Activated T-cell treated with anti-CD3 and anti-CD28 coated beads, Interleukin-2, amount 50 U/mL, for 72 hours (primary cell): ENCODE results near the gene AMFR. TPM values are rescaled to one million over a fixed set of nuclear protein-coding genes. Genes with fewer than 3 reads are reported as not detected.
A peak's percentile ranks its signal among the peaks of the same experiment; 100 is the strongest.

Source experiments
- ATAC-seq, 2 donors: fragments of 150-1000 bp; cut with Tn5 transposase; replicated peaks in 1 of 2; 2 replicates each; pipeline ENCODE4 v1.10.0; 2021; ENCODE audit warnings: moderate library complexity in 2 of 2, mild to moderate bottlenecking in 1 of 2
- DNase-seq, 2 donors: peaks; one replicate each; pipeline ENCODE4 v3.0.0; 2021 to 2022; ENCODE audit warnings: mixed read lengths in 1 of 2
- H3K27ac Mint-ChIP-seq: one replicate; pipeline ENCODE4 v1.8.0; 2022; ENCODE audit warnings: mild to moderate bottlenecking, moderate library complexity, mixed read lengths
- H3K27me3 Mint-ChIP-seq: one replicate; pipeline ENCODE4 v1.8.0; 2022; ENCODE audit warnings: low read depth, mixed read lengths
- H3K36me3 Mint-ChIP-seq, 2 donors: one replicate each; pipeline ENCODE4 v1.8.0; 2022; ENCODE audit warnings: mixed read lengths in 2 of 2, mild to moderate bottlenecking in 1 of 2; ENCODE audit not compliant: insufficient read depth in 2 of 2
- H3K4me1 Mint-ChIP-seq: one replicate; pipeline ENCODE4 v1.8.0; 2022; ENCODE audit warnings: low read depth, mixed read lengths
- H3K4me3 Mint-ChIP-seq, 2 donors: one replicate each; pipeline ENCODE4 v1.8.0; 2022; ENCODE audit warnings: mild to moderate bottlenecking in 2 of 2, mixed read lengths in 2 of 2, moderate library complexity in 2 of 2
- H3K9me3 Mint-ChIP-seq, 2 donors: one replicate each; pipeline ENCODE4 v1.8.0; 2022; ENCODE audit warnings: mixed read lengths in 2 of 2
- total RNA-seq, 2 donors: library from RNA; stranded (reverse); gene quantifications; one replicate each; pipeline ENCODE4 v1.2.3, GENCODE V29; 2022

AMFR gene
- total RNA-seq, 2 donors from 2014 or later: 70.1 to 75.0 TPM

GRCh38 chr16:56352351-56353053, 72.8 kb downstream of the AMFR start:
- Mint-ChIP-seq H3K9me3 (no peaks in the 10 kb centered on the region), H3K4me3 (no peak overlapping the region), H3K27me3 (peaks cover 6% of the 10 kb centered on the region), H3K4me1 (peaks cover 22% of the 10 kb centered on the region), H3K36me3 (no peaks in the 10 kb centered on the region), H3K27ac (no peak overlapping the region)
- no peak for ATAC-seq
- DNase-seq: no peak

GRCh38 chr16:56351481-56351880, 73.9 kb downstream of the AMFR start:
- no peak for ATAC-seq
- no peak overlapping the region for H3K4me3 Mint-ChIP-seq
- H3K9me3 Mint-ChIP-seq: no peaks in the 10 kb centered on the region
- DNase-seq: no peak
- no peaks in the 10 kb centered on the region for H3K36me3 Mint-ChIP-seq
- peaks cover 6% of the 10 kb centered on the region for H3K27me3 Mint-ChIP-seq
- H3K4me1 Mint-ChIP-seq: peaks cover 12% of the 10 kb centered on the region
- no peak overlapping the region for H3K27ac Mint-ChIP-seq

- H3K4me1 Mint-ChIP-seq: peaks cover 4% of the 10 kb centered on the region
- H3K27me3 Mint-ChIP-seq: peaks cover 6% of the 10 kb centered on the region
- H3K36me3 Mint-ChIP-seq: no peaks in the 10 kb centered on the region
- peak in 1 of 2 donors; percentile 12 for ATAC-seq
- no peaks in the 10 kb centered on the region for H3K9me3 Mint-ChIP-seq
- no peak for DNase-seq
- no peak overlapping the region for H3K27ac Mint-ChIP-seq
- H3K4me3 Mint-ChIP-seq: no peak overlapping the region
Measured at GRCh38 chr16:56350491-56351405, 74.6 kb downstream of the AMFR start.

- peaks cover 6% of the 10 kb centered on the region for H3K27me3 Mint-ChIP-seq
- no peaks in the 10 kb centered on the region for H3K9me3 Mint-ChIP-seq
- no peaks in the 10 kb centered on the region for H3K36me3 Mint-ChIP-seq
- no peak overlapping the region for H3K4me3 Mint-ChIP-seq
- ATAC-seq (no peak), DNase-seq (no peak)
- no peaks in the 10 kb centered on the region for H3K4me1 Mint-ChIP-seq
- no peak overlapping the region for H3K27ac Mint-ChIP-seq
Measured at GRCh38 chr16:56349711-56350161, 75.6 kb downstream of the AMFR start.

- no peak overlapping the region for H3K27ac Mint-ChIP-seq
- no peak overlapping the region for H3K4me3 Mint-ChIP-seq
- H3K27me3 Mint-ChIP-seq: peaks cover 6% of the 10 kb centered on the region
- H3K36me3 Mint-ChIP-seq: no peaks in the 10 kb centered on the region
- no peaks in the 10 kb centered on the region for H3K9me3 Mint-ChIP-seq
- DNase-seq (no peak), ATAC-seq (no peak)
- no peaks in the 10 kb centered on the region for H3K4me1 Mint-ChIP-seq
Measured at GRCh38 chr16:56349086-56349415, 76.3 kb downstream of the AMFR start.

- no peaks in the 10 kb centered on the region for H3K36me3 Mint-ChIP-seq
- no peak overlapping the region for H3K4me3 Mint-ChIP-seq
- H3K4me1 Mint-ChIP-seq: no peaks in the 10 kb centered on the region
Measured at GRCh38 chr16:56348168-56349085, 76.9 kb downstream of the AMFR start.

GRCh38 chr16:56347670-56348069, 77.7 kb downstream of the AMFR start:
- Mint-ChIP-seq H3K27ac (no peak overlapping the region), H3K9me3 (no peaks in the 10 kb centered on the region), H3K4me3 (no peak overlapping the region), H3K27me3 (peaks cover 6% of the 10 kb centered on the region), H3K36me3 (no peaks in the 10 kb centered on the region), H3K4me1 (no peaks in the 10 kb centered on the region)
- no peak for ATAC-seq
- DNase-seq: no peak

More at GRCh38 chr16:56348168-56349085, 76.9 kb downstream of the AMFR start:
- Mint-ChIP-seq H3K27ac (no peak overlapping the region), H3K9me3 (no peaks in the 10 kb centered on the region), H3K27me3 (peaks cover 6% of the 10 kb centered on the region)
- no peak for ATAC-seq
- no peak for DNase-seq

GRCh38 chr16:56347166-56347565, 78.2 kb downstream of the AMFR start:
- Mint-ChIP-seq H3K9me3 (no peaks in the 10 kb centered on the region), H3K4me1 (no peaks in the 10 kb centered on the region), H3K27ac (no peak overlapping the region), H3K36me3 (no peaks in the 10 kb centered on the region), H3K27me3 (peaks cover 6% of the 10 kb centered on the region), H3K4me3 (no peak overlapping the region)
- ATAC-seq (no peak), DNase-seq (no peak)

GRCh38 chr16:56346131-56346890, 79.0 kb downstream of the AMFR start:
- no peak for ATAC-seq
- Mint-ChIP-seq H3K4me3 (no peak overlapping the region), H3K36me3 (no peaks in the 10 kb centered on the region), H3K27me3 (peaks cover 4% of the 10 kb centered on the region), H3K27ac (no peak overlapping the region), H3K4me1 (no peaks in the 10 kb centered on the region), H3K9me3 (no peaks in the 10 kb centered on the region)
- no peak for DNase-seq

GRCh38 chr16:56345406-56346050, 79.8 kb downstream of the AMFR start:
- Mint-ChIP-seq H3K4me1 (no peaks in the 10 kb centered on the region), H3K36me3 (no peaks in the 10 kb centered on the region), H3K9me3 (no peaks in the 10 kb centered on the region), H3K27ac (no peak overlapping the region), H3K4me3 (no peak overlapping the region), H3K27me3 (no peaks in the 10 kb centered on the region)
- DNase-seq (no peak), ATAC-seq (no peak)

GRCh38 chr16:56344518-56345405, 80.6 kb downstream of the AMFR start:
- Mint-ChIP-seq H3K27ac (no peak overlapping the region), H3K27me3 (no peaks in the 10 kb centered on the region), H3K4me1 (no peaks in the 10 kb centered on the region), H3K4me3 (no peak overlapping the region), H3K9me3 (no peaks in the 10 kb centered on the region), H3K36me3 (no peaks in the 10 kb centered on the region)
- ATAC-seq (no peak), DNase-seq (no peak)
